H1 (cell line): ENCODE measurements around the gene DPF1. TPM values are rescaled to one million over a fixed set of nuclear protein-coding genes. Genes with fewer than 3 reads are reported as not detected.

Experiments used
- CHD2 ChIP-seq: IDR thresholded peaks from 2 replicates; pipeline ENCODE4 v1.6.1; 2012; ENCODE audit warnings: low read length, improper control_type of control experiment
- CTBP2 ChIP-seq: IDR thresholded peaks from 2 replicates; pipeline ENCODE4 v1.7.0; 2011; ENCODE audit warnings: borderline replicate concordance, mild to moderate bottlenecking, moderate library complexity, mixed read lengths, low read length; ENCODE audit not compliant: insufficient read depth, insufficient read length
- EGR1 ChIP-seq: IDR thresholded peaks from 2 replicates; pipeline ENCODE4 v1.6.1; 2011; ENCODE audit warnings: low read depth, low read length, borderline replicate concordance
- FOSL1 ChIP-seq: IDR thresholded peaks from 2 replicates; pipeline ENCODE4 v1.6.1; 2011; ENCODE audit warnings: mild to moderate bottlenecking, low read depth, low read length, moderate library complexity; ENCODE audit not compliant: insufficient read depth
- JUND ChIP-seq: IDR thresholded peaks from 2 replicates; pipeline ENCODE4 v1.6.1; 2011; ENCODE audit warnings: mild to moderate bottlenecking, improper control_type of control experiment, low read length
- SP2 ChIP-seq: IDR thresholded peaks from 2 replicates; pipeline ENCODE4 v1.6.1; 2012; ENCODE audit warnings: mild to moderate bottlenecking, low read length, inconsistent platforms
- SP4 ChIP-seq: IDR thresholded peaks from 2 replicates; pipeline ENCODE4 v1.6.1; 2012; ENCODE audit warnings: low read length, inconsistent platforms
- polyA plus RNA-seq, 7 experiments: library from polyadenylated mRNA; depleted of rRNA in 3 of 7; stranded (reverse) in 5 of 7; unstranded in 2 of 7; fragments of >200 nt in 5 of 7; fragments of 200-250 nt in 2 of 7; gene quantifications; 1 replicate in 5 of 7; 2 replicates in 1 of 7; 4 replicates in 1 of 7; pipeline versions ENCODE4 v1.2.1 to v1.2.3, GENCODE V29; 2011 to 2013; ENCODE audit warnings: missing spikeins in 2 of 7, mixed read lengths in 2 of 7
- total RNA-seq: library from RNA; stranded (reverse); fragmentation: NEBNext Ultra II Directional; extraction: Animal tissue kit (Norgen Biotek cat#: 25700); gene quantifications from 2 replicates; pipeline ENCODE4 v1.2.1, GENCODE V29; 2021
- TF ChIP-seq, protein P1 (sequence below): fragments of 300-600 bp; sonication (generic); IDR thresholded peaks from 2 replicates; pipeline ENCODE4 v1.7.1; 2012; ENCODE audit warnings: low read length, moderate library complexity, mild to moderate bottlenecking, inconsistent platforms; ENCODE audit not compliant: insufficient replicate concordance

DPF1 gene
- total and polyA plus RNA-seq, 2 of the 8 experiments (the other 6 are each of a cell fraction or from before 2014, with no cell fraction given): 12.9 to 15.6 TPM

DNA sequence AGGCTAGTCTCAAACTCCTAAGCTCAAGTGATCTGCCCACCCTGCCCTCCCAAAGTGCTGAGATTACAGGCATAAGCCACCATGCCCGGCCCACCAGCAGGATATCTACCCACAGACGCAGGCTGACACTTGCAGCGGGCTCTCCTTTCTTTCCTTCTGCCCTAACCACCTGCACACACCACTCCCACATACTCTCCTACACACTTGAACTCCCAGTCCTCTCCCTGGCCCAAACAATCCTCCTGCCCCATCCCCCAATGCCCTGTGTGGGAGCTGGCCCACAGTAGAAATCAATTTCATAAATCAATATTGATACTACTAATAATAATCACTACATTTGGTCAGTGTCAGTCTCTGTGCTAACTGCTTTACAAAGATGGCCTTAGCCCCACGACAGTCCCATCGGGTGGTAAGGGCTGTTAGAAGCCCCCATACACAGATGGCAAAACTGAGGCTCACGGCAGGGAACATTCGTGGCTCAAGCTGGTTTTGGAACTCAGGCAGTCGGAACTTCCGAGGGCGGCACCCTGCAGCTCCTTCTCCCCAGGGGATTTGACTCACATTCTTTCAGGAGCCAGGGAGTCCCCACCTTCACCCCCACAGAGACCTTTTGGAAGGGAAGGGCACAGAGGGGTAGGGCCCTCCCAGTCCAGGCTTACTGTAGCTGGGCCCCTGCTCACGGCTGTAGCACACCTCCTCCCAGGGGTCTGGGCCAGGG, 3.4 kb upstream of the DPF1 start (continued):
- TF ChIP-seq SP2: no peak
- TF ChIP-seq SP4: no peak
- TF ChIP-seq CHD2: no peak
- TF ChIP-seq JUND: no peak
- TF ChIP-seq CTBP2: no peak
- TF ChIP-seq, protein P1, sequence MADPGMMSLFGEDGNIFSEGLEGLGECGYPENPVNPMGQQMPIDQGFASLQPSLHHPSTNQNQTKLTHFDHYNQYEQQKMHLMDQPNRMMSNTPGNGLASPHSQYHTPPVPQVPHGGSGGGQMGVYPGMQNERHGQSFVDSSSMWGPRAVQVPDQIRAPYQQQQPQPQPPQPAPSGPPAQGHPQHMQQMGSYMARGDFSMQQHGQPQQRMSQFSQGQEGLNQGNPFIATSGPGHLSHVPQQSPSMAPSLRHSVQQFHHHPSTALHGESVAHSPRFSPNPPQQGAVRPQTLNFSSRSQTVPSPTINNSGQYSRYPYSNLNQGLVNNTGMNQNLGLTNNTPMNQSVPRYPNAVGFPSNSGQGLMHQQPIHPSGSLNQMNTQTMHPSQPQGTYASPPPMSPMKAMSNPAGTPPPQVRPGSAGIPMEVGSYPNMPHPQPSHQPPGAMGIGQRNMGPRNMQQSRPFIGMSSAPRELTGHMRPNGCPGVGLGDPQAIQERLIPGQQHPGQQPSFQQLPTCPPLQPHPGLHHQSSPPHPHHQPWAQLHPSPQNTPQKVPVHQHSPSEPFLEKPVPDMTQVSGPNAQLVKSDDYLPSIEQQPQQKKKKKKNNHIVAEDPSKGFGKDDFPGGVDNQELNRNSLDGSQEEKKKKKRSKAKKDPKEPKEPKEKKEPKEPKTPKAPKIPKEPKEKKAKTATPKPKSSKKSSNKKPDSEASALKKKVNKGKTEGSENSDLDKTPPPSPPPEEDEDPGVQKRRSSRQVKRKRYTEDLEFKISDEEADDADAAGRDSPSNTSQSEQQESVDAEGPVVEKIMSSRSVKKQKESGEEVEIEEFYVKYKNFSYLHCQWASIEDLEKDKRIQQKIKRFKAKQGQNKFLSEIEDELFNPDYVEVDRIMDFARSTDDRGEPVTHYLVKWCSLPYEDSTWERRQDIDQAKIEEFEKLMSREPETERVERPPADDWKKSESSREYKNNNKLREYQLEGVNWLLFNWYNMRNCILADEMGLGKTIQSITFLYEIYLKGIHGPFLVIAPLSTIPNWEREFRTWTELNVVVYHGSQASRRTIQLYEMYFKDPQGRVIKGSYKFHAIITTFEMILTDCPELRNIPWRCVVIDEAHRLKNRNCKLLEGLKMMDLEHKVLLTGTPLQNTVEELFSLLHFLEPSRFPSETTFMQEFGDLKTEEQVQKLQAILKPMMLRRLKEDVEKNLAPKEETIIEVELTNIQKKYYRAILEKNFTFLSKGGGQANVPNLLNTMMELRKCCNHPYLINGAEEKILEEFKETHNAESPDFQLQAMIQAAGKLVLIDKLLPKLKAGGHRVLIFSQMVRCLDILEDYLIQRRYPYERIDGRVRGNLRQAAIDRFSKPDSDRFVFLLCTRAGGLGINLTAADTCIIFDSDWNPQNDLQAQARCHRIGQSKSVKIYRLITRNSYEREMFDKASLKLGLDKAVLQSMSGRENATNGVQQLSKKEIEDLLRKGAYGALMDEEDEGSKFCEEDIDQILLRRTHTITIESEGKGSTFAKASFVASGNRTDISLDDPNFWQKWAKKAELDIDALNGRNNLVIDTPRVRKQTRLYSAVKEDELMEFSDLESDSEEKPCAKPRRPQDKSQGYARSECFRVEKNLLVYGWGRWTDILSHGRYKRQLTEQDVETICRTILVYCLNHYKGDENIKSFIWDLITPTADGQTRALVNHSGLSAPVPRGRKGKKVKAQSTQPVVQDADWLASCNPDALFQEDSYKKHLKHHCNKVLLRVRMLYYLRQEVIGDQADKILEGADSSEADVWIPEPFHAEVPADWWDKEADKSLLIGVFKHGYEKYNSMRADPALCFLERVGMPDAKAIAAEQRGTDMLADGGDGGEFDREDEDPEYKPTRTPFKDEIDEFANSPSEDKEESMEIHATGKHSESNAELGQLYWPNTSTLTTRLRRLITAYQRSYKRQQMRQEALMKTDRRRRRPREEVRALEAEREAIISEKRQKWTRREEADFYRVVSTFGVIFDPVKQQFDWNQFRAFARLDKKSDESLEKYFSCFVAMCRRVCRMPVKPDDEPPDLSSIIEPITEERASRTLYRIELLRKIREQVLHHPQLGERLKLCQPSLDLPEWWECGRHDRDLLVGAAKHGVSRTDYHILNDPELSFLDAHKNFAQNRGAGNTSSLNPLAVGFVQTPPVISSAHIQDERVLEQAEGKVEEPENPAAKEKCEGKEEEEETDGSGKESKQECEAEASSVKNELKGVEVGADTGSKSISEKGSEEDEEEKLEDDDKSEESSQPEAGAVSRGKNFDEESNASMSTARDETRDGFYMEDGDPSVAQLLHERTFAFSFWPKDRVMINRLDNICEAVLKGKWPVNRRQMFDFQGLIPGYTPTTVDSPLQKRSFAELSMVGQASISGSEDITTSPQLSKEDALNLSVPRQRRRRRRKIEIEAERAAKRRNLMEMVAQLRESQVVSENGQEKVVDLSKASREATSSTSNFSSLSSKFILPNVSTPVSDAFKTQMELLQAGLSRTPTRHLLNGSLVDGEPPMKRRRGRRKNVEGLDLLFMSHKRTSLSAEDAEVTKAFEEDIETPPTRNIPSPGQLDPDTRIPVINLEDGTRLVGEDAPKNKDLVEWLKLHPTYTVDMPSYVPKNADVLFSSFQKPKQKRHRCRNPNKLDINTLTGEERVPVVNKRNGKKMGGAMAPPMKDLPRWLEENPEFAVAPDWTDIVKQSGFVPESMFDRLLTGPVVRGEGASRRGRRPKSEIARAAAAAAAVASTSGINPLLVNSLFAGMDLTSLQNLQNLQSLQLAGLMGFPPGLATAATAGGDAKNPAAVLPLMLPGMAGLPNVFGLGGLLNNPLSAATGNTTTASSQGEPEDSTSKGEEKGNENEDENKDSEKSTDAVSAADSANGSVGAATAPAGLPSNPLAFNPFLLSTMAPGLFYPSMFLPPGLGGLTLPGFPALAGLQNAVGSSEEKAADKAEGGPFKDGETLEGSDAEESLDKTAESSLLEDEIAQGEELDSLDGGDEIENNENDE: no peak
- TF ChIP-seq FOSL1: no peak
- TF ChIP-seq EGR1: no peak
